ENCODE measurements around the gene MMD.
A peak's percentile ranks its signal among the peaks of the same experiment; 100 is the strongest.
"Not testable (repeated sequence)": the region's sequence is repeated elsewhere in the genome, so short reads cannot be mapped to it uniquely, and the experiment has no call there.

MMD gene

GRCh38 chr17:55421179-55421934 is at the start of gene MMD:
MMD (minus strand) TSS chr17:55421835; CDS start chr17:55421695, 140 bp downstream.
- no peak for TF ChIP-seq CTCF (IDR thresholded peaks at IDR 0.05; ENCODE audit: low read depth, low read length)
- H3K4me3 ChIP-seq (replicated peaks in 1 of 2; ENCODE audit: low read depth in 2 of 2, low read length in 2 of 2), result peak within 1 kb of the TSS; percentile 70 to 98
- no peak for DNase-seq (ENCODE audit: low read depth in 2 of 2)

GRCh38 chr17:55466671-55467070 is 45.0 kb upstream of the MMD start:
- H3K4me3 ChIP-seq (replicated peaks in 1 of 2; ENCODE audit: low read depth in 2 of 2, low read length in 2 of 2), result no peak overlapping the region
- no peak for DNase-seq (ENCODE audit: low read depth in 2 of 2)
- no peak for TF ChIP-seq CTCF (IDR thresholded peaks at IDR 0.05; ENCODE audit: low read depth, low read length)

- not testable (repeated sequence) for DNase-seq (ENCODE audit: low read depth in 2 of 2); H3K4me3 ChIP-seq (replicated peaks in 1 of 2; ENCODE audit: low read depth in 2 of 2, low read length in 2 of 2)
Observed at GRCh38 chr17:55465771-55466170, 44.1 kb upstream of the MMD start.

GRCh38 chr17:55463600-55463999 is 42.0 kb upstream of the MMD start:
- no peak for TF ChIP-seq CTCF (IDR thresholded peaks at IDR 0.05; ENCODE audit: low read depth, low read length)
- no peak overlapping the region for H3K4me3 ChIP-seq (replicated peaks in 1 of 2; ENCODE audit: low read depth in 2 of 2, low read length in 2 of 2)
- DNase-seq (ENCODE audit: low read depth in 2 of 2), result no peak

- no peak for TF ChIP-seq CTCF (IDR thresholded peaks at IDR 0.05; ENCODE audit: low read depth, low read length)
- DNase-seq (ENCODE audit: low read depth in 2 of 2), result no peak
- no peak overlapping the region for H3K4me3 ChIP-seq (replicated peaks in 1 of 2; ENCODE audit: low read depth in 2 of 2, low read length in 2 of 2)
Observed at GRCh38 chr17:55462711-55463110, 41.1 kb upstream of the MMD start.

- no peak overlapping the region for H3K4me3 ChIP-seq (replicated peaks in 1 of 2; ENCODE audit: low read depth in 2 of 2, low read length in 2 of 2)
- DNase-seq (ENCODE audit: low read depth in 2 of 2), result no peak
- TF ChIP-seq CTCF (IDR thresholded peaks at IDR 0.05; ENCODE audit: low read depth, low read length), result no peak
Observed at GRCh38 chr17:55462234-55462633, 40.6 kb upstream of the MMD start.

GRCh38 chr17:55458978-55459377 is 37.3 kb upstream of the MMD start:
- TF ChIP-seq CTCF (IDR thresholded peaks at IDR 0.05; ENCODE audit: low read depth, low read length), result no peak
- no peak overlapping the region for H3K4me3 ChIP-seq (replicated peaks in 1 of 2; ENCODE audit: low read depth in 2 of 2, low read length in 2 of 2)
- DNase-seq (ENCODE audit: low read depth in 2 of 2), result peak; percentile 31 to 94
